Measurements from ENCODE around the gene CAMLG. TPM values are rescaled to one million over a fixed set of nuclear protein-coding genes. Genes with fewer than 3 reads are reported as not detected.
"Not testable (repeated sequence)": the region's sequence is repeated elsewhere in the genome, so short reads cannot be mapped to it uniquely, and the experiment has no call there.

The CAMLG gene
- total RNA-seq, 2 experiments from 2014 or later = 33.8 to 35.9 TPM

DNA sequence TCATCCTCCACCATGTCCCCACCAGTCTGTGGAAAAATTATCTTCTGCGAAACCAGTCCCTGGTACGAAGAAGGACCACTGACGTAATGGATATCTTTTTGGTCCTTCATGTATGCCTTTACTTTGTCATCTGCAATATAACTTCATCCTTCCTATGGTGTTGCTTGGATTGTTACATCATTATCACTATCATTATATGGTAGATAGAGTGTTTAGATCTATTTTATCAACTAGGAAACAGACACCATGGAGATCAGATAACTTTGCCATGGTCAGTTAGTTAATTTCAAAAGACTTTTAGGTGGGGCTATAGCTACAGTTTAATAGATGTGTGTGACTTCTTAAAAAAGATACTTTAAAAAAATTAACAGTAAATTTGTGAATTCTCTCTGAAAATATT is 23.8 kb upstream of the CAMLG start:
- ChIA-PET POLR2A (no interaction called here), CTCF (no interaction called here)
- peaks cover 28% of the 10 kb centered on the region for H3K36me3 Mint-ChIP-seq (ENCODE audit: low read depth)
- no peak for ATAC-seq
- H3K4me1 Mint-ChIP-seq (ENCODE audit: low read depth) = no peaks in the 10 kb centered on the region
- H3K27me3 Mint-ChIP-seq = no peaks in the 10 kb centered on the region
- TF ChIP-seq, protein P1, sequence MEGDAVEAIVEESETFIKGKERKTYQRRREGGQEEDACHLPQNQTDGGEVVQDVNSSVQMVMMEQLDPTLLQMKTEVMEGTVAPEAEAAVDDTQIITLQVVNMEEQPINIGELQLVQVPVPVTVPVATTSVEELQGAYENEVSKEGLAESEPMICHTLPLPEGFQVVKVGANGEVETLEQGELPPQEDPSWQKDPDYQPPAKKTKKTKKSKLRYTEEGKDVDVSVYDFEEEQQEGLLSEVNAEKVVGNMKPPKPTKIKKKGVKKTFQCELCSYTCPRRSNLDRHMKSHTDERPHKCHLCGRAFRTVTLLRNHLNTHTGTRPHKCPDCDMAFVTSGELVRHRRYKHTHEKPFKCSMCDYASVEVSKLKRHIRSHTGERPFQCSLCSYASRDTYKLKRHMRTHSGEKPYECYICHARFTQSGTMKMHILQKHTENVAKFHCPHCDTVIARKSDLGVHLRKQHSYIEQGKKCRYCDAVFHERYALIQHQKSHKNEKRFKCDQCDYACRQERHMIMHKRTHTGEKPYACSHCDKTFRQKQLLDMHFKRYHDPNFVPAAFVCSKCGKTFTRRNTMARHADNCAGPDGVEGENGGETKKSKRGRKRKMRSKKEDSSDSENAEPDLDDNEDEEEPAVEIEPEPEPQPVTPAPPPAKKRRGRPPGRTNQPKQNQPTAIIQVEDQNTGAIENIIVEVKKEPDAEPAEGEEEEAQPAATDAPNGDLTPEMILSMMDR (IDR thresholded peaks at IDR 0.05) = no peak
- no peak overlapping the region for H3K4me3 Mint-ChIP-seq
- intact Hi-C loops (cut with micrococcal nuclease) = no loop called here
- H3K9me3 Mint-ChIP-seq = no peaks in the 10 kb centered on the region
- no peak for DNase-seq
- H3K27ac Mint-ChIP-seq = no peak overlapping the region

DNA sequence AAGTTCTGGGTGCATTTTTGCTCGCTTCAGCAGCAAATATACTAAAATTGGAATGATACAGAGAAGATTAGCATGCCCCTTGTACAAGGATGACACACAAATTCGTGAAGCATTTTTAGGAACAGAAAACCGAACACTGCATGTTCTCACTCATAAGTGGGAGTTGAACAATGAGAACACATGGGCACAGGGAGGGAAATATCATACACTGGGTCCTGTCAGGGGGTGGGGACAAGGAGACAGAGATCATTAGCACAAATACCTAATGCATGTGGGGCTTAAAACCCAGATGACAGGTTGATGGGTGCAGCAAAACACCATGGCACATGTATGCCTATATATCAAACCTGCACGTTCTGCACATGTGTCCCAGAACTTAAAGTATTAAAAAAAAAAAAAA is 22.9 kb upstream of the CAMLG start:
- H3K27me3 Mint-ChIP-seq; DNase-seq; H3K4me3 Mint-ChIP-seq; intact Hi-C loops (cut with micrococcal nuclease); H3K9me3 Mint-ChIP-seq; ATAC-seq; CTCF ChIA-PET; POLR2A ChIA-PET; H3K27ac Mint-ChIP-seq; H3K4me1 Mint-ChIP-seq (ENCODE audit: low read depth): not testable (repeated sequence)
- H3K36me3 Mint-ChIP-seq (ENCODE audit: low read depth) = peaks cover 30% of the 10 kb centered on the region

GRCh38 chr5:134724872-134725271 is 13.5 kb upstream of the CAMLG start:
- intact Hi-C loops (cut with micrococcal nuclease) = no loop called here
- Mint-ChIP-seq H3K27ac (no peak overlapping the region), H3K27me3 (no peaks in the 10 kb centered on the region), H3K9me3 (no peaks in the 10 kb centered on the region), H3K4me1 (ENCODE audit: low read depth) (no peaks in the 10 kb centered on the region), H3K4me3 (no peak overlapping the region), H3K36me3 (ENCODE audit: low read depth) (peaks cover 9% of the 10 kb centered on the region)
- DNase-seq (no peak), ATAC-seq (no peak)
- TF ChIP-seq, protein P1 (IDR thresholded peaks at IDR 0.05) = no peak
- ChIA-PET POLR2A (interaction anchor here (1.5 kb wide), 1 partner anchor 14 kb away, joined by 4 read pairs; the partner anchor contains the start of gene CAMLG), CTCF (interaction anchor here (1.3 kb wide), 1 partner anchor 23 kb away, joined by 3 read pairs; no protein-coding TSS in a partner anchor)

- H3K4me1 Mint-ChIP-seq (ENCODE audit: low read depth) = peaks cover 3% of the 10 kb centered on the region
- ChIA-PET CTCF (no interaction called here), POLR2A (interaction anchor here (0.6 to 0.8 kb wide), 2 partner anchors 8 to 167 kb away, joined by 3 read pairs; no protein-coding TSS in a partner anchor)
- intact Hi-C loops (cut with micrococcal nuclease) = no loop called here
- DNase-seq = no peak
- no peaks in the 10 kb centered on the region for H3K27me3 Mint-ChIP-seq
- H3K27ac Mint-ChIP-seq = no peak overlapping the region
- no peak for ATAC-seq
- TF ChIP-seq, protein P1 (IDR thresholded peaks at IDR 0.05) = no peak
- no peak overlapping the region for H3K4me3 Mint-ChIP-seq
- no peaks in the 10 kb centered on the region for H3K9me3 Mint-ChIP-seq
- no peaks in the 10 kb centered on the region for H3K36me3 Mint-ChIP-seq (ENCODE audit: low read depth)
Observed at GRCh38 chr5:134732819-134733218, 5.5 kb upstream of the CAMLG start.

DNA sequence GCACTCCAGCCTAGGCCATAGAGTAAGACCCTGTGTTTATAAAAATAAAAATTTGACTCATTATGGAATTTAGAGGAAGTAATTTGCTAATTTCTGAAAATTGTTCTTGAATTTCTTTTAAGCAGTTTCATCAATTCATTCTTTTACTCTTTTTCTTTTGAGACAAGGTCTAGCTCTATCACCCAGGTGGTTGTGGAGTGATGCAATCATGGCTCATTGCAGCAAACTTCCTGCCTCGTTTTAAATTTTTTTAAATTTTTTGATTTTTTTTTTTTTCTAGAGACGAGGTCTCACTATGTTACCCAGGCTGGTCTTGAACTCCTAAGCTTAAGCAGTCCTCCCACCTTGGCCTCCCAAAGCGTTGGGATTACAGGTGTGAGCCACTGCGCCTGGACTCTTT is 3.1 kb upstream of the CAMLG start:
- Mint-ChIP-seq H3K36me3 (ENCODE audit: low read depth) (peaks cover 7% of the 10 kb centered on the region), H3K4me1 (ENCODE audit: low read depth) (peaks cover 14% of the 10 kb centered on the region), H3K4me3 (no peak overlapping the region), H3K9me3 (no peaks in the 10 kb centered on the region), H3K27me3 (no peaks in the 10 kb centered on the region), H3K27ac (no peak overlapping the region)
- CTCF ChIA-PET = interaction anchor here (1.0 to 2.0 kb wide), 3 partner anchors 23 to 169 kb away, joined by 3 to 7 read pairs (median 5); partner anchors contain the start of genes DDX46 and PCBD2
- DNase-seq = peak; percentile 18
- TF ChIP-seq, protein P1 (IDR thresholded peaks at IDR 0.05) = no peak
- ATAC-seq = no peak
- intact Hi-C loops (cut with micrococcal nuclease) = no loop called here
- POLR2A ChIA-PET = interaction anchor here (0.7 to 1.4 kb wide), 3 partner anchors 41 to 558 kb away, joined by 3 to 6 read pairs (median 4); partner anchors contain the start of genes PCBD2 and SKP1
